ENCODE data around the gene SMARCD3. TPM values are rescaled to one million over a fixed set of nuclear protein-coding genes. Genes with fewer than 3 reads are reported as not detected.

SMARCD3 gene
- total and polyA plus RNA-seq, 4 donors = 1.8 to 5.6 (median 2.1) TPM

DNA sequence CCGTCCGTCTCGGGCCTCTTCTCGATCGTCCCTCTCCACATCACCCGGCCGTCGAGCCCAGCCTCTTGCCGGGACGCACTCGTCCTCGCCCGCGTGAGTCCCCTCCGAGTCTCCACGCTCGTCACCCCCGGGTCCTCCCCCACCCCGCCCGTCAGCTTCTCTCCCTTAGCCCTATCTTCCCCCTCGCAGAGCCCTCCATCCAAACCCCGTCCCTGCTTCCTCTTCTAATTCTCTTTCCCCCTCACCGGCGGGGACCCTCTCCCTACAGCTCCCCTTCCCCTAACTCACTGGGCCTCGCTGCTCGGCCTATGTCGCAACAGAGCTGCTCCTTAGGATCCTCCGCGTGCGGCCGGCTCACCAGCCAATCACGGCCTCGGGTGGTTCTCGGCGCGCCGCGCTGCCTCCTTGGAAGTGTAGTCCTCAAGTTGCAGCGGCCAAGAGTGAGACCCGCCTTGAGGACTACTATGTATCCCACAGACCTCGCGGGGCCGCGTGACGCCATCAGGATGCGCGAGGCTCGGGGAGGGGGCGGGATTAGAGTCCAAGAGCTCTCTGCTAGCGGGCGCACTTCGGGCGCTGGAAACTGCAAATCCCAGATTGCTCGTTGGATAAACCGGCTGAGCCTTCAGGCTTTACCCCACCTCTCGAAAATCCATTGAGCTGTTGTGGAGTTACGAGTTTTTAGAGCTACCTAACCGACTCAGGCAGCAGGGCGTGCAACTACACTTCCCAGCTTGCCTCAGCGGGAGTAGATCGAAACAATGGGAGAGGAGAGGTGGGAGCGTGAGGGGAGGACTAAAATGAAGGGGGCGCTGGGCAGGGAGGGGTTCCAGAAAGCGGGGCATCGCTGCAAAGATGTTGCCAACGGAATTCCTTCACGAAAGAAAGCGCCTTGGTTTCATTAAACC, 21.4 kb downstream of the SMARCD3 start, which contains the start of gene ABCF2 (continued):
- TF ChIP-seq, protein P1, sequence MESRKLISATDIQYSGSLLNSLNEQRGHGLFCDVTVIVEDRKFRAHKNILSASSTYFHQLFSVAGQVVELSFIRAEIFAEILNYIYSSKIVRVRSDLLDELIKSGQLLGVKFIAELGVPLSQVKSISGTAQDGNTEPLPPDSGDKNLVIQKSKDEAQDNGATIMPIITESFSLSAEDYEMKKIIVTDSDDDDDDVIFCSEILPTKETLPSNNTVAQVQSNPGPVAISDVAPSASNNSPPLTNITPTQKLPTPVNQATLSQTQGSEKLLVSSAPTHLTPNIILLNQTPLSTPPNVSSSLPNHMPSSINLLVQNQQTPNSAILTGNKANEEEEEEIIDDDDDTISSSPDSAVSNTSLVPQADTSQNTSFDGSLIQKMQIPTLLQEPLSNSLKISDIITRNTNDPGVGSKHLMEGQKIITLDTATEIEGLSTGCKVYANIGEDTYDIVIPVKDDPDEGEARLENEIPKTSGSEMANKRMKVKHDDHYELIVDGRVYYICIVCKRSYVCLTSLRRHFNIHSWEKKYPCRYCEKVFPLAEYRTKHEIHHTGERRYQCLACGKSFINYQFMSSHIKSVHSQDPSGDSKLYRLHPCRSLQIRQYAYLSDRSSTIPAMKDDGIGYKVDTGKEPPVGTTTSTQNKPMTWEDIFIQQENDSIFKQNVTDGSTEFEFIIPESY (IDR thresholded peaks at IDR 0.05) = peak; percentile 95
- TF ChIP-seq FOXA1 (IDR thresholded peaks at IDR 0.05) (no peak), HNF4G (IDR thresholded peaks at IDR 0.05) (peak; percentile 80), FOXA2 (IDR thresholded peaks at IDR 0.05) (no peak)
- TF ChIP-seq, protein P2, sequence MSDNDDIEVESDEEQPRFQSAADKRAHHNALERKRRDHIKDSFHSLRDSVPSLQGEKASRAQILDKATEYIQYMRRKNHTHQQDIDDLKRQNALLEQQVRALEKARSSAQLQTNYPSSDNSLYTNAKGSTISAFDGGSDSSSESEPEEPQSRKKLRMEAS (IDR thresholded peaks at IDR 0.05) = peak; percentile 95
- TF ChIP-seq, protein P3, sequence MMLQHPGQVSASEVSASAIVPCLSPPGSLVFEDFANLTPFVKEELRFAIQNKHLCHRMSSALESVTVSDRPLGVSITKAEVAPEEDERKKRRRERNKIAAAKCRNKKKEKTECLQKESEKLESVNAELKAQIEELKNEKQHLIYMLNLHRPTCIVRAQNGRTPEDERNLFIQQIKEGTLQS (IDR thresholded peaks at IDR 0.05) = no peak

DNA sequence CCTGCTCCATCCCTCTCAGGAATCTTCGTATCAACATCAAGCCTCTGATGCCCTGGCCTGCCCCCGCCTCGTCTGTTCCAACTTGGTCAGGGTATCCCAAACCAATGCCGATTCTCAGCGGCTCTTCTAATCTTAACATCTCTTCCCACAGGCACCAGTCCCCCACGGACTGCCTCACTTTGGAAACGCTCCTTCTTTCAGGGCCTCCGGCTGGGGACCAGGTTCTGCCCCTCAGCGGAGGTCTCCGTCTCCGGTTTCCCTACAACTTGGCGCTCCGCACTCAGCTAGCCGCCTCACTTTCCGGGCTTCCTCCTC, 22.0 kb downstream of the SMARCD3 start:
- H3K4me1 ChIP-seq (ENCODE audit: control insufficient read depth in 4 of 4, insufficient read depth in 4 of 4, low read length in 3 of 4) = peaks cover 0 to 28% (median 18%) of the 10 kb centered on the region in 4 donors
- 3% methylated on average over 15 of the region's 15 CpGs for WGBS
- peak overlapping the region; percentile 81 to 95 (median 90) for H3K4me3 ChIP-seq (ENCODE audit: low read depth in 1 of 3, low read length in 3 of 3)
- H3K36me3 ChIP-seq (ENCODE audit: control insufficient read depth in 4 of 4, insufficient read depth in 3 of 4, low read depth in 1 of 4, low read length in 3 of 4) = peaks cover 8 to 31% (median 21%) of the 10 kb centered on the region in 4 donors
- no peak for DNase-seq (ENCODE audit: low spot score)
- peak overlapping the region; percentile 48 to 60 for H3K27ac ChIP-seq (ENCODE audit: low read depth in 1 of 2, low read length in 2 of 2)
- TF ChIP-seq, protein P4, sequence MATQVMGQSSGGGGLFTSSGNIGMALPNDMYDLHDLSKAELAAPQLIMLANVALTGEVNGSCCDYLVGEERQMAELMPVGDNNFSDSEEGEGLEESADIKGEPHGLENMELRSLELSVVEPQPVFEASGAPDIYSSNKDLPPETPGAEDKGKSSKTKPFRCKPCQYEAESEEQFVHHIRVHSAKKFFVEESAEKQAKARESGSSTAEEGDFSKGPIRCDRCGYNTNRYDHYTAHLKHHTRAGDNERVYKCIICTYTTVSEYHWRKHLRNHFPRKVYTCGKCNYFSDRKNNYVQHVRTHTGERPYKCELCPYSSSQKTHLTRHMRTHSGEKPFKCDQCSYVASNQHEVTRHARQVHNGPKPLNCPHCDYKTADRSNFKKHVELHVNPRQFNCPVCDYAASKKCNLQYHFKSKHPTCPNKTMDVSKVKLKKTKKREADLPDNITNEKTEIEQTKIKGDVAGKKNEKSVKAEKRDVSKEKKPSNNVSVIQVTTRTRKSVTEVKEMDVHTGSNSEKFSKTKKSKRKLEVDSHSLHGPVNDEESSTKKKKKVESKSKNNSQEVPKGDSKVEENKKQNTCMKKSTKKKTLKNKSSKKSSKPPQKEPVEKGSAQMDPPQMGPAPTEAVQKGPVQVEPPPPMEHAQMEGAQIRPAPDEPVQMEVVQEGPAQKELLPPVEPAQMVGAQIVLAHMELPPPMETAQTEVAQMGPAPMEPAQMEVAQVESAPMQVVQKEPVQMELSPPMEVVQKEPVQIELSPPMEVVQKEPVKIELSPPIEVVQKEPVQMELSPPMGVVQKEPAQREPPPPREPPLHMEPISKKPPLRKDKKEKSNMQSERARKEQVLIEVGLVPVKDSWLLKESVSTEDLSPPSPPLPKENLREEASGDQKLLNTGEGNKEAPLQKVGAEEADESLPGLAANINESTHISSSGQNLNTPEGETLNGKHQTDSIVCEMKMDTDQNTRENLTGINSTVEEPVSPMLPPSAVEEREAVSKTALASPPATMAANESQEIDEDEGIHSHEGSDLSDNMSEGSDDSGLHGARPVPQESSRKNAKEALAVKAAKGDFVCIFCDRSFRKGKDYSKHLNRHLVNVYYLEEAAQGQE (IDR thresholded peaks at IDR 0.05) = no peak
- TF ChIP-seq FOXA1 (IDR thresholded peaks at IDR 0.05) = no peak
- TF ChIP-seq FOXA2 (IDR thresholded peaks at IDR 0.05) = no peak
- TF ChIP-seq RAD21 (IDR thresholded peaks at IDR 0.05) = no peak
- TF ChIP-seq HNF4G (IDR thresholded peaks at IDR 0.05) = no peak
- TF ChIP-seq, protein P3 (IDR thresholded peaks at IDR 0.05) = no peak
- TF ChIP-seq TAF1 (conservative IDR thresholded peaks at IDR 0.05) = no peak
- no peak for TF ChIP-seq HNF4A (conservative IDR thresholded peaks at IDR 0.05)
- no peak for TF ChIP-seq SP1 (IDR thresholded peaks at IDR 0.05)
- TF ChIP-seq, protein P5, sequence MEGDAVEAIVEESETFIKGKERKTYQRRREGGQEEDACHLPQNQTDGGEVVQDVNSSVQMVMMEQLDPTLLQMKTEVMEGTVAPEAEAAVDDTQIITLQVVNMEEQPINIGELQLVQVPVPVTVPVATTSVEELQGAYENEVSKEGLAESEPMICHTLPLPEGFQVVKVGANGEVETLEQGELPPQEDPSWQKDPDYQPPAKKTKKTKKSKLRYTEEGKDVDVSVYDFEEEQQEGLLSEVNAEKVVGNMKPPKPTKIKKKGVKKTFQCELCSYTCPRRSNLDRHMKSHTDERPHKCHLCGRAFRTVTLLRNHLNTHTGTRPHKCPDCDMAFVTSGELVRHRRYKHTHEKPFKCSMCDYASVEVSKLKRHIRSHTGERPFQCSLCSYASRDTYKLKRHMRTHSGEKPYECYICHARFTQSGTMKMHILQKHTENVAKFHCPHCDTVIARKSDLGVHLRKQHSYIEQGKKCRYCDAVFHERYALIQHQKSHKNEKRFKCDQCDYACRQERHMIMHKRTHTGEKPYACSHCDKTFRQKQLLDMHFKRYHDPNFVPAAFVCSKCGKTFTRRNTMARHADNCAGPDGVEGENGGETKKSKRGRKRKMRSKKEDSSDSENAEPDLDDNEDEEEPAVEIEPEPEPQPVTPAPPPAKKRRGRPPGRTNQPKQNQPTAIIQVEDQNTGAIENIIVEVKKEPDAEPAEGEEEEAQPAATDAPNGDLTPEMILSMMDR (IDR thresholded peaks at IDR 0.05; ENCODE audit: low read depth, low read length, missing input control) = no peak
- no peak for TF ChIP-seq EGR1 (IDR thresholded peaks at IDR 0.05; ENCODE audit: low read depth in 2 of 2)
- no peak for TF ChIP-seq GABPA (IDR thresholded peaks at IDR 0.05 in 1 of 2, conservative IDR thresholded peaks at IDR 0.05 in 1 of 2)
- TF ChIP-seq, protein P1 (IDR thresholded peaks at IDR 0.05) = no peak
- TF ChIP-seq, protein P2 (IDR thresholded peaks at IDR 0.05) = no peak
- no peak for TF ChIP-seq RXRA (IDR thresholded peaks at IDR 0.05)
- TF ChIP-seq JUND (IDR thresholded peaks at IDR 0.05) = no peak
- no peak for TF ChIP-seq YY1 (IDR thresholded peaks at IDR 0.05)
- TF ChIP-seq NR2F2 (IDR thresholded peaks at IDR 0.05) = no peak
- H3K9ac ChIP-seq (ENCODE audit: low read depth in 1 of 2, low read length in 2 of 2) = peak overlapping the region; percentile 62 to 69
- no peaks in the 10 kb centered on the region for H3K9me3 ChIP-seq (ENCODE audit: control insufficient read depth in 4 of 4, low read length in 3 of 4)
- H3K27me3 ChIP-seq (ENCODE audit: control insufficient read depth in 4 of 4, insufficient read depth in 4 of 4, low read length in 3 of 4) = no peaks in the 10 kb centered on the region
